SJCRH30 (cell line): ENCODE results near the gene CCL17. TPM values are rescaled to one million over a fixed set of nuclear protein-coding genes. Genes with fewer than 3 reads are reported as not detected.
"Not testable (repeated sequence)": the region's sequence is repeated elsewhere in the genome, so short reads cannot be mapped to it uniquely, and the experiment has no call there.

Experiments
- DNase-seq, 2 experiments: peaks; one replicate each; pipeline ENCODE4 v3.0.0-alpha.2; 2015 to 2020
- H3K27ac ChIP-seq: fragments of 250-450 bp; sonication (Bioruptor Pico); 2 replicates; pipeline ENCODE4 v1.5.1; 2020; ENCODE audit warnings: mild to moderate bottlenecking, moderate library complexity
- H3K27me3 ChIP-seq: fragments of 250-450 bp; sonication (Bioruptor Pico); 2 replicates; pipeline ENCODE4 v1.5.1; 2020; ENCODE audit warnings: mild to moderate bottlenecking, moderate library complexity
- H3K36me3 ChIP-seq: fragments of 250-450 bp; sonication (Bioruptor Pico); 2 replicates; pipeline ENCODE4 v1.5.1; 2020; ENCODE audit warnings: mild to moderate bottlenecking, moderate library complexity
- H3K4me1 ChIP-seq: fragments of 250-450 bp; sonication (Bioruptor Pico); 2 replicates; pipeline ENCODE4 v1.5.1; 2020; ENCODE audit warnings: mild to moderate bottlenecking, moderate library complexity
- H3K4me3 ChIP-seq: fragments of 250-450 bp; sonication (Bioruptor Pico); 2 replicates; pipeline ENCODE4 v1.5.1; 2020; ENCODE audit warnings: mild to moderate bottlenecking, moderate library complexity
- H3K9me3 ChIP-seq: fragments of 250-450 bp; sonication (Bioruptor Pico); replicated peaks from 2 replicates; pipeline ENCODE4 v1.5.1; 2020; ENCODE audit warnings: mild to moderate bottlenecking, moderate library complexity
- total RNA-seq: library from RNA; depleted of rRNA; stranded (reverse); fragments of >200 nt; shearing (Covaris generic); gene quantifications from 2 replicates; pipeline ENCODE4 v1.2.3, GENCODE V29; 2014

The CCL17 gene
- total RNA-seq, 1 experiment from 2014 or later, result not detected

- Histone ChIP-seq H3K4me3 (no peak overlapping the region), H3K27me3 (peaks cover 5% of the 10 kb centered on the region; the same call in 1 of the 2 replicates), H3K4me1 (peaks cover 3% of the 10 kb centered on the region; the same call in 1 of the 2 replicates), H3K27ac (no peak overlapping the region), H3K36me3 (no peaks in the 10 kb centered on the region), H3K9me3 (no peaks in the 10 kb centered on the region)
- DNase-seq, result no peak
These were observed 20.1 kb upstream of the CCL17 start for GRCh38 chr16:57384248-57385070.

- H3K4me3 ChIP-seq, result no peak overlapping the region
- peaks cover 3% of the 10 kb centered on the region; the same call in 1 of the 2 replicates for H3K4me1 ChIP-seq
- no peak for DNase-seq
- no peaks in the 10 kb centered on the region for H3K36me3 ChIP-seq
- peaks cover 5% of the 10 kb centered on the region; the same call in 1 of the 2 replicates for H3K27me3 ChIP-seq
- no peak overlapping the region for H3K27ac ChIP-seq
- no peaks in the 10 kb centered on the region for H3K9me3 ChIP-seq
These were observed 19.5 kb upstream of the CCL17 start for GRCh38 chr16:57385083-57385482.

GRCh38 chr16:57386381-57386951 is 18.1 kb upstream of the CCL17 start:
- no peak overlapping the region for H3K4me3 ChIP-seq
- peak in 1 of 2 experiments; percentile 34 for DNase-seq
- H3K27me3 ChIP-seq, result peaks cover 5% of the 10 kb centered on the region; the same call in 1 of the 2 replicates
- no peaks in the 10 kb centered on the region for H3K9me3 ChIP-seq
- no peaks in the 10 kb centered on the region for H3K36me3 ChIP-seq
- H3K27ac ChIP-seq, result no peak overlapping the region
- peaks cover 3% of the 10 kb centered on the region; the same call in 1 of the 2 replicates for H3K4me1 ChIP-seq

DNA sequence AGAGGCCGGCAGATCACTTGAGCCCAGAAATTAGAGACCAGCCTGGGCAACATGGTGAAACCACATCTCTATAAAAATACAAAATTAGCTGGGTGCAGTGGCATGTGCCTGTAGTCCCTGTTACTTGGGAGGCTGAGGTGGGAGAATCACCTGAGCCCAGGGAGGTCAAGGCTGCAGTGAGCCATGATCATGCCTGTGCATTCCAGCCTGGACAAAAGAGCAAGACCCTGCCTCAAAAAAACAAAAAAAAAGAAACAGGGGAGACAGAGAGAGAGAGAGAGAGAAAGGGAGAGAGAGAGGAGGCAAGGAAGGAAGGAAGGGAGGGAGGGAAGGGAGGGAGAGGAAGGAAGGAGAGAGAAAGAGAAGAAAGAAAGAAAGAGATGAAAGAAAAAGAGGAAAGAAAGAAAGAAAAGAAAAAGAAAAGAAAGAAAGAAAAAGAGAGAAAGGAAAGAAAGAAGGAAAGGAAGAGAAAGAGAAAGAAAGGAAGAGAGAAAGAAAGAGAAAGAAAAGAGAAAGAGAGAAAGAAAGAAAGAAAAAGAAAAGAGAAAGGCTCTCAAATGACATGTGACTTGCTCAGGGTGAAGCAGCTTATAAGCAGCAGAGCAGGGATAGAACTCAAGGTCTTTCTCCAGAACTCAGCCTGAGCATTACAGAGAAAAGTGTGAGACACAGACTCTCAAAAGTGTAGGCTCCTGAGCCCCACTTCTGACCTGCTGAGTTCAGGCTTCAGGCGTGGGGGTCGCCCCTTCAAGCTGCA is 16.8 kb upstream of the CCL17 start:
- DNase-seq, result no peak
- H3K4me3 ChIP-seq, result no peak overlapping the region
- no peaks in the 10 kb centered on the region for H3K9me3 ChIP-seq
- no peak overlapping the region for H3K27ac ChIP-seq
- H3K27me3 ChIP-seq, result peaks cover 5% of the 10 kb centered on the region; the same call in 1 of the 2 replicates
- H3K4me1 ChIP-seq, result peaks cover 3% of the 10 kb centered on the region; the same call in 1 of the 2 replicates
- H3K36me3 ChIP-seq, result no peaks in the 10 kb centered on the region

- H3K36me3 ChIP-seq, result no peaks in the 10 kb centered on the region
- H3K9me3 ChIP-seq, result no peaks in the 10 kb centered on the region
- peak in 1 of 2 experiments; percentile 33 for DNase-seq
- H3K27ac ChIP-seq, result no peak overlapping the region
- peaks cover 5% of the 10 kb centered on the region; the same call in 1 of the 2 replicates for H3K27me3 ChIP-seq
- peaks cover 3% of the 10 kb centered on the region; the same call in 1 of the 2 replicates for H3K4me1 ChIP-seq
- H3K4me3 ChIP-seq, result no peak overlapping the region
These were observed 16.0 kb upstream of the CCL17 start for GRCh38 chr16:57388359-57389086.

GRCh38 chr16:57389087-57389468 is 15.5 kb upstream of the CCL17 start:
- Histone ChIP-seq H3K9me3 (no peaks in the 10 kb centered on the region), H3K36me3 (no peaks in the 10 kb centered on the region), H3K27me3 (peaks cover 5% of the 10 kb centered on the region; the same call in 1 of the 2 replicates), H3K4me1 (peaks cover 3% of the 10 kb centered on the region; the same call in 1 of the 2 replicates), H3K4me3 (no peak overlapping the region), H3K27ac (no peak overlapping the region)
- no peak for DNase-seq

DNA sequence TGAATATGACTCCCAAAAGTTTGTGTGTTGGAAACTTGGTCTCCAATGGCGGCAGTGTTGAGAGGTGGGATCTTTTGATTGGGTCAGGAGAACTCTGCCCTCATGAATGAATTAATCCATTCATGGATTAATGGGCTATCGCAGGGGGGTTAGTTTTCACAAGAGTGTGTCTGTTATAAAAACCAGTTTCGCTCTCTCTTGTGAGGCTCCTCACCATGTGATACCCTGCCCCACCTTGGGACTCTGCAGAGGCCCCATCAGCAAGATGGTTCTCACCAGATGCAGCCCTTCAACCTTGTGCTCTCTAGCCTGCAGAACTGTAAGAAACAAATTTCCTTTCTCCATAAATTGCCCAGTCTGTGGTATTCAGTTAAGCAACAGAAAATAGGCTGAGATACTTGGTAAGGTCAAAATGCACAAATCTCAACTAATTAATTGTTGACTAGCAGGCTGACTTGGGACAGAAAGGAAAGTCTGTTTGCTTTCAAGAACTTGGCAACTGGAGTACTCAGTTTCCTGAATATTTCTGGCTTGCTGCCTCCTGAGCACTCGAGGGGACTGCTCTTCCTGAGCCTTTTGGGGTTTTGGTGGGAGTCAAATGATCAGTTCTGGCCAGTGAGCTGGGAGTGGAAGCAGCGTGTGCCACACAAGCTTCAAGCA is 13.8 kb upstream of the CCL17 start:
- no peak for DNase-seq
- Histone ChIP-seq H3K9me3 (no peaks in the 10 kb centered on the region), H3K36me3 (no peaks in the 10 kb centered on the region), H3K4me3 (no peak overlapping the region), H3K27me3 (peaks cover 1% of the 10 kb centered on the region; the same call in 1 of the 2 replicates), H3K27ac (no peak overlapping the region), H3K4me1 (peaks cover 3% of the 10 kb centered on the region; the same call in 1 of the 2 replicates)

DNA sequence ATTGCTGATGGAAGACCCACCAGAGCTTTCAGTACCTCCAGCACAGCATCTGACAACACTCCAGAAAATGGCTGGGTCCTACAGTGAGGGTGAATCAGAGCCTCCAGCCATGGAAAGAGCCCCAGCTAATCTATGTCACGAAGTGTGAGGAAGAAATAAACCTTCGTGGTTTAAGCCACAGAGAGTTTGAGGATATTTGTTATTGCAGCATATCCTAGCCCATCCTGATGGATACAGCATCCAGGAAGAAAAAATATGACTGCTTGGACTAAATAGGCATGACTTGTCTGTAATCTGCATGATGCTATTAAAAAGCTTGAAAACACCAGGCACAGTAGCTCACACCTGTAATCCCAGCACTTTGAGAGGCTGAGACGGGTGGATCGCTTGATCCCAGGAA is 13.3 kb upstream of the CCL17 start:
- Histone ChIP-seq H3K27ac (no peak overlapping the region), H3K27me3 (no peaks in the 10 kb centered on the region), H3K9me3 (no peaks in the 10 kb centered on the region), H3K36me3 (no peaks in the 10 kb centered on the region), H3K4me3 (no peak overlapping the region), H3K4me1 (peaks cover 3% of the 10 kb centered on the region; the same call in 1 of the 2 replicates)
- no peak for DNase-seq

- no peaks in the 10 kb centered on the region for H3K27me3 ChIP-seq
- H3K27ac ChIP-seq, result no peak overlapping the region
- DNase-seq, result no peak
- H3K4me1 ChIP-seq, result peaks cover 3% of the 10 kb centered on the region; the same call in 1 of the 2 replicates
- no peaks in the 10 kb centered on the region for H3K36me3 ChIP-seq
- H3K9me3 ChIP-seq, result no peaks in the 10 kb centered on the region
- H3K4me3 ChIP-seq, result no peak overlapping the region
These were observed 12.9 kb upstream of the CCL17 start for GRCh38 chr16:57391708-57392107.

DNA sequence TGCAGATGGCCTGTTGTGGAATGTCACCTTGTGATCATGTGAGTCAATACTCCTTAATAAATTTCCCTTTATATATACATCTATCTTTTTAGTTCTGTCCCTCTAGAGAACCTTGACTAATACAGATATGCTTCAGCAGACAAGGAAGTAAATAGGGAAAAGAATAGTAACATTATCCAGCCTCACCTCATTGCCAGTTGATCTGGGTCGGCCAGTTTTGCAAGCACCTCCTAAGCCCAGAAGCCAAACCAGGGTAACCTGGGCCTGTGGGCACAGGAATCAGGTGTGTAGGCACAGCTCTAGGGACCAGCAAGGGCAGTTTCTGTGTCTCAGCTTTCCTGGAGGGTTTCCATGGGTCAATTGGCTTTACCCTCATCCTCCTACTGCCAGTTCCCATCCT is 11.9 kb upstream of the CCL17 start:
- DNase-seq, result no peak
- H3K27ac ChIP-seq, result no peak overlapping the region
- H3K4me1 ChIP-seq, result peaks cover 3% of the 10 kb centered on the region; the same call in 1 of the 2 replicates
- H3K27me3 ChIP-seq, result no peaks in the 10 kb centered on the region
- H3K4me3 ChIP-seq, result no peak overlapping the region
- H3K9me3 ChIP-seq, result no peaks in the 10 kb centered on the region
- H3K36me3 ChIP-seq, result no peaks in the 10 kb centered on the region

DNA sequence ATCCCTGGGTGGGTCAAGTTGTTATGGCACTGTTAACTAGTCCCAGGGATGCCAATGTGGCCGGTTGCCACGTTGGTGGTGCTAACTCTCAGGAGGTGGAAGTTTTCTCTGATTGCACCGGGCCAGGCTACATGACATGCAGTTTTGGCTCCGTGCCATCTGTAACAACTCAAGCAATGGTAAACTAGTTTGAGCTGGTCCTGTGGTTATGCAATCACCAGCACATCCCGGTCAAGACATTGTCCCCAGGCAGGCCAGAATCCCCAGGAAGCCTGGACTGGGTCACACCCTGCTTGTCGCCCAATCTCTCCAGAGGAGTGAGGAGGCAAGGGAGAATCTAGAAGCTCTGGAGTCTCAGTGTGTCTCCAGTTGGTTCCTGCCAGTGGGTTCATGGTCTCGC is 10.1 kb upstream of the CCL17 start:
- Histone ChIP-seq H3K9me3 (no peaks in the 10 kb centered on the region), H3K36me3 (no peaks in the 10 kb centered on the region), H3K4me1 (no peaks in the 10 kb centered on the region), H3K27me3 (no peaks in the 10 kb centered on the region), H3K27ac (no peak overlapping the region), H3K4me3 (no peak overlapping the region)
- no peak for DNase-seq

DNA sequence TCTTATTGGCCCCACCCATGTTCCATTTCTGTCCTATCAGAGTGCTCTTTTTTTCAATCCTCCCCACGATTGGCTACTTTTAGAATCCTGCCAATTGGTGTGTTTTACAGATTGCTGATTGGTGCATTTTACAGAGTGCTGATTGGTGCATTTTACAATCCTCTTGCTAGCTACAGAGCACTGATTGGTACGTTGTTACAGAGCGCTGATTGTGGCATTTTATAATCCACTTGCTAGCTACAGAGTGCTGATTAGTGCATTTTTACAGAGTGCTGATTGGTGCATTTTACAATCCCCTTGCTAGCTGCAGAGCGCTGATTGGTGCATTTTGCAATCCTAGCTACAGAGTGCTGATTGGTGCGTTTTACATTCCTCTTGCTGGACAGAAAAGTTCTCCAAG is 9.5 kb upstream of the CCL17 start:
- H3K27ac ChIP-seq, result no peak overlapping the region
- H3K4me1 ChIP-seq, result no peaks in the 10 kb centered on the region
- DNase-seq, result no peak
- H3K36me3 ChIP-seq, result no peaks in the 10 kb centered on the region
- no peaks in the 10 kb centered on the region; the same call in 1 of the 2 replicates for H3K27me3 ChIP-seq
- no peaks in the 10 kb centered on the region for H3K9me3 ChIP-seq
- H3K4me3 ChIP-seq, result no peak overlapping the region

GRCh38 chr16:57396786-57397185 is 7.8 kb upstream of the CCL17 start:
- Histone ChIP-seq H3K4me1 (no peaks in the 10 kb centered on the region), H3K27ac (no peak overlapping the region), H3K27me3 (no peaks in the 10 kb centered on the region; the same call in 1 of the 2 replicates)

DNA sequence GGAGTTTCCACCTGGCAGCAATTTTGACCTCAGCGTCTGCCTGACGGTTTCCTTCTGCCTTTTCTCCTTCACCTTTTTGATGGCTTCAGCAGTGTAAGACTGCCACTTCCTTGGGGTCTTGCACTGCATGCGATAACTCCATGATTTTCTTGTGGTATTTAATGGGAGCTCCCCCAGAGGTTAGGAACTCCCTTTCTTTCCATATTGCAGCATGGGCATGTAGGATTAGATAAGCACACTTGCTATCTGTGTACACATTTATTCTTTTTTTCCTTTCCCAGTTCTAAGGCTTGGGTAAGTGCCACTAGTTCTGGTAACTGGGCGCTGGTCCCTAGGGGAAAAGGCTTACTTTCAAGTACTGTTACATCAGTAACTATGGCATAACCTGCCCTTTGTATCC is 7.1 kb upstream of the CCL17 start:
- not testable (repeated sequence) for H3K9me3 ChIP-seq, H3K36me3 ChIP-seq, H3K4me3 ChIP-seq, H3K27me3 ChIP-seq, H3K4me1 ChIP-seq, H3K27ac ChIP-seq, DNase-seq

More at GRCh38 chr16:57396786-57397185, 7.8 kb upstream of the CCL17 start:
- Histone ChIP-seq H3K36me3 (no peaks in the 10 kb centered on the region), H3K9me3 (no peaks in the 10 kb centered on the region), H3K4me3 (no peak overlapping the region)
- DNase-seq, result no peak
